GM18508 (cell line): ENCODE data around the gene PDLIM7.
A peak's percentile ranks its signal among the peaks of the same experiment; 100 is the strongest.
"Not testable (repeated sequence)": the region's sequence is repeated elsewhere in the genome, so short reads cannot be mapped to it uniquely, and the experiment has no call there.

Experiments used
- ATAC-seq: cut with Tn5 transposase; IDR thresholded peaks from one replicate; pipeline ENCODE4 v1.9.1; 2021; ENCODE audit warnings: moderate number of reproducible peaks; ENCODE audit not compliant: insufficient read depth, unreplicated experiment

PDLIM7 gene, protein sequence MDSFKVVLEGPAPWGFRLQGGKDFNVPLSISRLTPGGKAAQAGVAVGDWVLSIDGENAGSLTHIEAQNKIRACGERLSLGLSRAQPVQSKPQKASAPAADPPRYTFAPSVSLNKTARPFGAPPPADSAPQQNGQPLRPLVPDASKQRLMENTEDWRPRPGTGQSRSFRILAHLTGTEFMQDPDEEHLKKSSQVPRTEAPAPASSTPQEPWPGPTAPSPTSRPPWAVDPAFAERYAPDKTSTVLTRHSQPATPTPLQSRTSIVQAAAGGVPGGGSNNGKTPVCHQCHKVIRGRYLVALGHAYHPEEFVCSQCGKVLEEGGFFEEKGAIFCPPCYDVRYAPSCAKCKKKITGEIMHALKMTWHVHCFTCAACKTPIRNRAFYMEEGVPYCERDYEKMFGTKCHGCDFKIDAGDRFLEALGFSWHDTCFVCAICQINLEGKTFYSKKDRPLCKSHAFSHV

DNA sequence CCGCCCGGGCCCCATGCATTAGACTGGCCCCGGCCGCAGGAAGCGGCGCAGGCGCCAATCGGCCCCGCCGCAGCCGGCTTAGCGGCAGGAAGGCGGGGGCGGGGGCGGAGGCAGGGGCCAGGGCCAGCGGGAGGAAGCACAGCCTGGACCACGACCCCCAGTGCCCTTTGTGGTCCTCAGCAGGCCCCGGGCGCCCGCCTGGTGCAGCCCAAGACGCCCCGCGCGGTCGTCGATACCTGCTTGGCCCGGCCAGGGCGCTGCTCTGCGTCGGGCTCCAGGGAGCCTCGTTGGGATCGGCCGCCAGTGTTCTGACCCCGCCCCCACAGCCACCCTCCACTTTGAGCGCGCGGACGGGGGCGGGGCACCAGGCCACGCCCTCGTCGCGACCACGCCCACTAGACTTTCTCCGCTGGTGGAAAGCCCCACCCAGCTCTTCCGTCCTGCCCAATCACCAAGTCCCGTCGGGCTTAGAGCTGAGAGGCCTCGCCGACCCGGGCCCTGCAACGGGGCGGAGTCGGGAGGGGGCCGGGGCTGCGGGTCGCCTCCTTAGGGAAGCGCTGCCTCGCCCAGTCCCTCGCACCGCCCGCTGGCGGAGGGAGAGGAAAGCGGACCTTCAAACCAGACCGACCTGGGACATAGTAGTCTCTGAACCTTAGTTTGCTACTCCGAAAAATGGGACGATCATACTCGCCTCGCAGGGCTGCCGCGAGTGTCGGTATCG is at the start of gene PDLIM7:
TSS of gene PDLIM7 (minus strand) at position 313 of the 721 bp plus-strand sequence. CDS start 1,092 bp downstream, outside the sequence.
- ATAC-seq: peak; percentile 40

DNA sequence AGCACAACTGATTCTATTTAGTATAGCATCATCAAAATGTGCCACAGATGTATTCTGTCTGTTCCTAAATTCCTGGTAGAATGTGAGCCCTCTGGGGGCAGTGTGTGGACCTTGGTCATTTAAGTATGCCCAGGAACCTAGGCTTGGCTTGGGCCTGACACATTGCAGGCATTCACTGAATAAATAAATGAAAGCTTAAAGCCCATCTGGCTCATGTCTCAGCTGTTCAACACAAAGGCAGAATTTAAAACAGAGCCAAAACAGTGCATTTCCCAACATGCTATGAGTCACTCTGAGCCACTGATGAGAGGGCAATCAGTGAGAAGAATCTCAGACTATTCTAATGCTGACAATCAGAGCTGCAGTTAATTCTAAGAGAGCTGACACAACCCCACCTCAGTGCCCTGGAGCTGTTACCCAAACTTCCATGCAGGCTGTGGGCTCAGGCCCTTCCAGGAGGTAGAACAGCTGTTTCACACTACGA is 48.9 kb upstream of the PDLIM7 start:
- no peak for ATAC-seq

DNA sequence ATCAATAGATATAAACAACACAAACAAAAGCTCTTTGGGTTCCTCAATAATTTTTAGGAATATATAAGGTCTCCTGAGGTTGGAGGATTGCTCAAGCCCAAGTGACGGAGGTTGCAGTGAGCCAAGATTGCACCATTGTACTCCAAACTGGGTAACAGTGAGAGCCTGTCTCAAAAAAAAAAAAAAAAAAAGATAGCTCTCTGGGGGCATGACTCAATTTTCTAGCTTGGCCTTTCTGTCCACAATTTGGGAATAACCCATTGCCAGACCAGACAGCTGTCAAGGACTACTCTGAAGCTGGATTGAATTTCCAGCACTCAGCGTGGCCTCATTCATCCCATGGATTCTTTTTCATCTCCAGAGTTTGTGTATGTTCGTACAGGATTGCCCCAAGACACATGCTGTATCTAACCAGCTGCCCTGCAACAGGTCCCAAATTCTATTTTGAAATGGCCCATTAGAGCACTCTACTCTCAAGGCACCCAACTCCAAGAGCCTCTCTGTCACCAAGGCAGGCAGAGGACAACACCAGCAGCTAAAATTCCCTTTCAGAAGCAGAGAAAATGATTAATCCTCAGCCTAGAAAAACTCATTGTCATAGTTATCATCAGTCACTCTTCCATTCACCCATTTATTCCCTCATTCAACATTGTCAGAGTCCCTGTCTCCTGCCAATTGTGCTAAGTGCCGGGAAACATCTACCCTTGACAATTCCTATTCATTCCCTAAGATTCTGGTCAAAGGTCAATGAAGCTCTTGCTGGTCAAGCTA is 48.3 kb upstream of the PDLIM7 start:
- no peak for ATAC-seq

DNA sequence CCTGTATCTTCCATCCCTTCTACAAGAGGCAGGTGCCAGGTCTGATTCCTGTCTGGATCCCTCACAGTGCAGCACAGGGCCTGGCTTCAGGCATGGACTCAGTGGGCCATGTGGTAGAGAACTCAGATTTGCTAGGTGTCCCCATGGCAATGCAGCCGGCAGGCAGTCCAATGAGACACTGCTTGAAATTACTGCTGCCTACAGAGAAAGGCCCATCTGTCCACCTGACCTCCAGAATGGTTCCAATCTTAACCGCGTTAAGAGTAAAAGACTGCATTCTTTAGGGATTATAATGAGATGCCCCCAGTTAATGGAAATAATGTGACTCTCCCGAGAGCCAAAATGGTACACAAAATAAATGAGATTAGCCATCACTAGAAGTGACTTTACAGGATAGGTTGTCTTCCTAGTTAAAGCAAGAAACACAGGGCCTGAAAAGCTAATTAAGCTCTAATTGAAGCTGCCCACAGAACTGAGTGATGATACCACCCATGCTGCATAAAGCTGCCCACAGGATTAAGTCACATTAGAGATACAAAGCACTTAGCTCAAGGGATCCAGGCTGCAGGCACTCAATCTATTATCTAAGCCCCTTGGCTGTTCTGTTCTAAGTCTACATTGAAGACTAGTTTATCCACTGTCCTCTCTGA is 45.5 kb upstream of the PDLIM7 start:
- ATAC-seq: no peak

DNA sequence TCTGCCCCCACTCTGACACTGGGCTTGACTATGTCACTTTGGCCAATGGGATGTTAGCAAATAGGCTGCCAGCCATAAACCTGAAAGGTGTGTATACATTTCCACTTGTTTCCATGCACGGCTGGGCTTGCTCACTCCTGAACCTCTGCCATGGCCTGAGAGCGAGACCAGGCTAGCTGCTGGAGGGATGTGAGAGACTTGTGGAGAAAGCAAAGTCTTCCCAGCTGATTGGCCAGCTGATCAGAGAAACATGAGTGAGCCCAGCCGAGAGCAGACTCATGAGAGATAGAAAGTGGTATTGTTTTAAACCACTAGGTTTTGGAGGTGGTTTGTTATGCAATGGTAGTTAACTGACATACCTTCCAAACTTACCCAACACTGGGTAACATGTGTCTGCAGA is 43.0 kb upstream of the PDLIM7 start:
- ATAC-seq: no peak

DNA sequence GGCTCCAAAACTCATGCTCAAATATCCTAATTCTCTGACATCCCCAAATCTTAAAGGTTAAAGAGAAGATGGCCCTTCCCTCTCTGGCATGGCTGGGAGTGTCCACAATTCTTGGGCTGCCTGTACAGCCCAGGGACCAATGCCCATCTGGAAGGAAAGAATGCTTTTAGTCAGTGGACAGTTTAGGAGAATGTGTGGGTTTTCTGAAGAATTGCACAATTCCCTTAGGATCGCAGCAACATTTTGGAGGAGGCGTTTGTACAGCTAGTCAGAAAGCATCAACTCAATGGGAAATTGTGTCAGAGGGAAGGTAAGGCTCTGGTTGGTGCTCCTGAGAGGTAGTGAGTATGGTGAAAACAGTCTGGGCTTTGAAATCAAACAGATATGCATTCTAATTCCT is 42.0 kb upstream of the PDLIM7 start:
- no peak for ATAC-seq

DNA sequence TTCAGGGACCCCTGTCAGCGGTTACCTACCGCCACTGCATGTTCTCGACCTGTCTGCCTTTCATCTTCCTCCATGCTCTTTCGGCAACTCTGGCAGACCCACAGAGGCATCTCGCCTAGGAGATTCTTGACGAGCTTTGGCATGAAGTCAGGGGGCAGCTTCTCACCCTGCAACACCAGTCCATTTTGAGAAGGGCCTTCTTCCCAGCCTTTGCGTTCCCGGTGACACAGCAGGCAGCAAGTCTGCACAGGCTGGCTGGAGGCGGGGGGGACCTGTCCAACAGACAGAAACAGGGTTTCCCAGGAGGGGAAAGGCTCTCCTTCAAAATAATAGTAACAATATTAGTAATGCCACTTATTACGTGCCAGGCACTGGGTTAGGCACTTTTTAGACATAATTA is 41.5 kb upstream of the PDLIM7 start:
- ATAC-seq: no peak

DNA sequence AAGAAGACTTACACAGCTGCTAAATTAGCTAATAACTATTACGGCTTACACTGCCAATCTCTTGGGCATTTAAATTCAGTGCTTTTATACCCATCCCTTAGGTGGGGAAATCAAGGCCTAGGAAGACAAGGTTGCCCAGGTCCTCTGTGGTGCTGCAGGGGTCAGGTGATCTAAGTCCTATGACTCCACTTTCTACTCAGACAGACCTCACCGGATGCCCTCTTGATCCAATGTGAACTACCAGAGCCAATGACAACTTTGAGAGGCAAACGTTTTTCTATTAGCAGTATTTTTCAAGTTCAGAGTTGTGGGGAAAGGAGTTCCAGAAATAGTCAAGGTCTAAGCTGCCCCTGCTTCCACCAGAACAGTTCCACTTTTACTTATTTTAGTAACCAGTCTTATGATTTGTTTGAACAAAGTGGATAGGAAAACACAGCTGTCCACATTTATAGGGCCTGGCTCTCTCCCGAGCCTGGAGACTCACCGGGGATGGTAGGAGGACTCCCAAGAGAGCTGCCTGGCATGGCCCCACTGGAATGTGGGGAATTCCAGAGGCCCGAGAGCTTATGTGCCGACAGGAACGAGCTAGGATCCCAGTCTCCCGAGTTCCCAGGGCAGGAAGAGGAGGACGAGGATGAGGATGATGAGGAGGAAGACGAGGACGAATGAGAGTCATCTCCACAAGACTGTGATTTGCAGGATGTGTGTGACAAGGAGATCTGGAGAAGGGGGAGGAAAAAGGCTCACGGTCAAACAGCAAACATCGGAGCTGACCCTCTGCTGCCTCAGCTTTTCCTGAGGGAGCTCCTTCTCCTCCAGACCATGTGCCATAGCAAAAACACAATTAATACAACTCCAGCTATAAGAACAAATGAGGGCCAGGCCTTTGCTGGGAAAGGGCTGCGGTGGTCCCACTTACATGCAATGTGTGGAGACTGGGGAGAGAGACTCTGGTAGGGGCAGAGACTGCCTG is 40.3 kb upstream of the PDLIM7 start:
- ATAC-seq: no peak

DNA sequence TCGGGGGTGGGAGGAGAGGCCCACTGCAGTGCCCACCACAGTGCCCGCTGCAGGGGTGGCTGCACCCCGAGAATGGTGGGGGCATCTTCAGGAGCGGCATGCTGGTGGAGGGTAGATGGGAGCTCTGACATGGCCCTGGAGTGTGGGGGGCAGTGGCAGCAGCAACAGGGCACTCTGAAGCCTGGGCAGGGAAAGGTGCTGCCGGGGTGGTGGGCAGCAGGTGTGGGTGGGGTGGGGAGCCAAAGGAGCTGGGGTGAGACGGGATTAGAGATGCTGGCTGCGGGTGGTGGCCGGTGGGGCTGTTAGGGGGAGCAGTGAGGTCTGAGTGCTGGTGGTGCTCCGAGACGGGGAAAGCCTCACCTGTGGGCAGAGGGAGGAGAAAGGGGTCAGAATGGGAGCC is 39.0 kb upstream of the PDLIM7 start:
- no peak for ATAC-seq

DNA sequence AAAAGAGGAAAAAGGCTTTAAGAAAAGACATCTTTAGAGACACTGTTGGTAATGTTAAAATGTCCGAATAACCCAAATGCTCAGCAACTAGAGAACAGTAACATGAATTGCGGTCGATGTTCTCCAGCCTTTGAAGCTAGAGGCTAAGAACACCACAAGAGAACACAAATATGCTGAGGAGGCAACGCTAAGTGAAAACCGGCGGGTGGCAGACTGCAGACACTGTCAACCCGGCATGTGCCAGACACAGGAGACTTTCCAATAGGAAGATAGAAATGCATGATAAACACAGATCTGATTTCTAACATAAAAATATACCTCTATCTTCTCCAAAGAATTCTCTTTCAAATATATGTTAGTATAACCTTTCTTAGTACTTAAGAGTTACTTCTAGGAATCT is 37.7 kb upstream of the PDLIM7 start:
- no peak for ATAC-seq

DNA sequence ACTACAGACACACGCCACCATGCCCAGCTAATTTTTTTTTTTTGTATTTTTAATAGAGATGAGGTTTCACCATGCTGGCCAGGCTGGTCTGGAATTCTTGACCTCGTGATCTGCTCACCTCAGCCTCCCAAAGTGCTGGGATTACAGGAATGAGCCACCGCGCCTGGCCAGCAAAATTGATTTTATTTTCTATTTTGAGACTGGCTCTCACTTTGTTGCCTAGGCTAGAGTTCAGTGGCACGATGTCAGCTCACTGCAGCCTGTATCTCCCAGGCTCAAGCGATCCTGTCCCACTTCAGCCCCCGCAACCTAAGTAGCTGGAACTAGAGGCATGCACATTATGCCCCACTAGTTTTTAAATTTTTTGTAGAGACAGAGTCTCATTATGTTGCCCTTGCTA is 37.0 kb upstream of the PDLIM7 start:
- ATAC-seq: not testable (repeated sequence)

DNA sequence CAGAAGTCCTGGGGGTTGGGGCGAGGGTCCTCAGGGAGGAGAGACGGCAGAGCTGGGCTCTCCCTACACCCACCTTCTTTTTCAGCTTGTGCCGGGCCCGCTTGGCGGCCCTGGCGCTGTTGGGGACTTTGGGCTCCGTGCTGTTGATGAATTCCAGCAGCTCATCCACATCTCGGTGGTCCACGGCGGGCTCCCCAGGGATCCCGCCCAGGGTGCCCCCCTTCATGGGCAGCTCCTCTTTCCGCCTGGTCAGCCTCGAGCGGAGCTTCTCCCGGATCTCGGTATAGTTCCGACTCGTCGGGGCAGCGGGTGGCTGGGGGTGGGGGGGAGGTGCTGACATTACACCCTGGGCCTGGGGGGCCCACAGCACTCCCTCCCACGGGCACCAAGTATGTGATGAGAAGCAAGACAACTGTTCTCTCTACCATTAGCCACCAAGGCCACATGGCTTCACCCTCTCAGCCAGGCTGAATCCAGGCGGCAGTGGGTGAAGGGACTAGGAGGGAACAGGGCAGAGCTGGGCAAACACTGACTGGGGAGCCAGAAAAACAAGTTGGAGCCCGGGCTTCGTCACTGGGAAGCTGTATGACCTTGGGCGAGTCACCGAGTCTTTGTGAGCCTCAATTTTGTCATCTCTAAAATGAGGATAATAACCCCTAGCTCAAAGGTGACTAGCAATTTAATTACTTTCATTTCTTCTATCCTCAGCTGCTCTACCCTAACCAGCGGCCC is 34.0 kb upstream of the PDLIM7 start:
- no peak for ATAC-seq

DNA sequence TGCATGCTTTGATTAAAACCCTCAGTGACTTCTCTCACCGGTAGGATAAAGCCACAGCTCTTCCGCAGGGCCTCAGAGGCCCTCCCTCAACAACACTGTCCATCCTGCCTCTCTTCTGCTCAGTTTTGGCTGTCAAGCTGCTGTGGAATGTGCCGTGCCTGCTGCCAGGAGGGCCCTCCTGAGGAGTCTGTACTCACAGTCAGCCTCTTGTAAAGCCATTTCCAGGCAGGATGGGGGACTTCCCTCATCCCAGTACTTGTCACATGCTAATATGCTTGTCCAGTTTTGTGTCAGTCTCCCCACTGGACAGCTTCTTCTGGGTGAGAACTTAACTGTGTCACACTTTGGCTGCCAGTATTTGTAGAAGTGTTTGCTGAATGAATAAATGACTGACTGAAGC is 33.2 kb upstream of the PDLIM7 start:
- ATAC-seq: no peak

DNA sequence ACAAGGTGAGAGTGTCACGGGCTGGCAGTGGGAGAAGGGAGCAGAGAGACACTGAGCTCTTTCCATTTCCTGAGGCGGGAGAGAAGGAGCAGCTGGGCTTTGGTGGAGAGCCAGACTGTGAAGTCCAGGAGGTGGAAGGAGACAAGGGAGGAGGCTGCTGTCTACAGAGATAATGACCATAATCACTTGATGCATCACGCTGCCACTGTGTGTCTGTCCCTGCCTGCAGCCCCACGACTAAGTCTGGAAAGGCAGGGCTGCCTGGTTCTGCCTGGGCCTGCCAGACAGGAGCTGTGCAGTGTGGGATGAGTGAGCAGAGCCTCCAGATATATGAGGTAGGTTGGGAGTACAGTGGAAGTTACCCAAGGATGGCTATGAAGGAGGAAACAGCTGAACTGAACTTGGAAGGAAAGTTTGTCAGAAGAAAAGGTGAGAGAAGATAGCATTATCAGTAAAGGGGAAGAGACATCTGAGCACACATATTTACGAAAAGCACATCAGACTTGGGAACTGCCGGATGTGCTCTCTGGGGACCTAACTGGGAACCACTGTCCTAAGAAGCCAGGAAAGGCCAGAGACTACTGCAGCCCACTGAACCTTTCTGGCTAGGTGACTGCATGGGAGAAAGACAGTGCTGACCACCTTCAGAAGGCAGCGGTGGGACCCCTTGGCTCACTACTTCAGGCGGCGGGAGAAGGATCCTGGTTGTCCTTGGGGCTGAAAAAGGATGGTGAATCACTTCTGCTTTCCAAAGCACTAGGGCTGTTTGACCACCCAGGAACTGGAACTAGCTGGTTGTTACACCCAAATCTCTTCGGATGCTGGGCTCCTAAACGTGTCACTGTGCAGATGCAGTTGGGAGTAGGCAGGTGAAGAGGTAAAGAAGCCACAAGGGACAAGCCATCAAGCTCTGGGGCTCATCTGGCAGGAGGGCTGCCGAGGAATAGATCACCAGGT is 32.1 kb upstream of the PDLIM7 start:
- no peak for ATAC-seq

DNA sequence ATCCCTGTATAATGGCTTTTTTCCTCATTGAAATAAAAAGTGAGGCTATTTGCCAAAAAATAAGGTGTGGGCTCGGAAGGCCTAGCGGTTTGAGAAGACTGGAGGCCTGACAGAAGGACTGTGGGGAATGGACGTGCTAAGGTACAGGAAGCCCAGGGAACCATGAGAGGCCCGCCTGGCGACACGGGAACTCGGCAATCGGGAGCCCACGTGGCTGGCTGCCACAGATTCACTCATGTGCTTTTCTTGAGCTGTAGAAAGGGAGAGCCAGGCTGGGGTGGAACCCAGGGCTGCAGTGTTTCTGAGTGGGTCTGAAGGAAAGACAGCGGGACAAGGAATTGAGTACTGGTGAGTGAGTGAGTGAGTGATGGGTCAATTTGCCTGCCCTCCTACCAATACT is 31.2 kb upstream of the PDLIM7 start:
- no peak for ATAC-seq

DNA sequence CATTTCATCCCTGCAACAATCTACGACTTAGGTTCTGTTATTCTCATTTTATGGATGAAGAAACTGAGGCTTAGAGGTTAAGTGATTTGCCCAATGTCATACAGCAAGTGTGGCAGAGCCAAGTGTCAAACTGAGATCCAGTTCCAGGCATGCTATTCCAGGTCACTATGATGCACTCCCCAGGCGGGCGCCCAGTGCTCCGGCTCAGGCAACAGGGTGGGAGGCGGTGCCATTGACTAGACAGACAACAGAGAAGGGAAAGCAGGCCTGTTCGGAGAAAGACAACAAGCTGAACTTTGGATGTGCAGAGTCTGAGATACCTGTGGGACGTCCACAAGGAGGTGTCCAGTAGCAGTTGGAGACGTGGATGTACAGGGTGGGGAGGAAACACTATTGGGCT is 30.2 kb upstream of the PDLIM7 start:
- no peak for ATAC-seq

DNA sequence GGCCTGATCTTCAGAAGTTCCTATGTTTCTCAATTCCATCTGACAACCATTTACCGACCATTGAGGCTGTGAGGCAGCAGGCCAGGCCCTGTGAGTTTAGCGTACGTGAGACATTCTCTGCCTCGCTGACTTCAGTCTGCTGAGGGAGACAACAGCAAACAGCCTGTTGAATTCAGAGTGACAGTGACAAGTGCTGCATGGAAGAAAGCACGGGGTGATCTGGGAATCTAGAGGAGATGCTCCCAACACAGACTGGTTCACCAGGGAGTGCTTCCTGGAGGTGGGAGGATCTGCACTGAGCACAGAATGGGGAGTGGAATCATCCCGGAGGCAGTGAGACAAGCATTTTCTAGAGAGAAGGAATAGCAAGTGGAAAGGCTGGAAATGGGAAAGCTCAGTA is 29.4 kb upstream of the PDLIM7 start:
- ATAC-seq: no peak
